DND-41 (cell line): Measurements from ENCODE around the gene LIAS.

Experiments used
- EZH2 ChIP-seq: IDR thresholded peaks from 3 replicates; pipeline ENCODE4 v1.6.1; 2012; ENCODE audit warnings: borderline replicate concordance, low read depth, mild to moderate bottlenecking, moderate library complexity, low read length, inconsistent platforms; ENCODE audit not compliant: severe bottlenecking
- TF ChIP-seq, protein P1 (sequence below): IDR thresholded peaks from 2 replicates; pipeline ENCODE4 v1.5.1; 2012; ENCODE audit warnings: borderline replicate concordance, low read length, moderate library complexity, mild to moderate bottlenecking; ENCODE audit not compliant: poor library complexity, severe bottlenecking; ENCODE audit errors: extremely low read depth

GRCh38 chr4:39426728-39427127 is 32.1 kb upstream of the LIAS start:
- TF ChIP-seq, protein P1, sequence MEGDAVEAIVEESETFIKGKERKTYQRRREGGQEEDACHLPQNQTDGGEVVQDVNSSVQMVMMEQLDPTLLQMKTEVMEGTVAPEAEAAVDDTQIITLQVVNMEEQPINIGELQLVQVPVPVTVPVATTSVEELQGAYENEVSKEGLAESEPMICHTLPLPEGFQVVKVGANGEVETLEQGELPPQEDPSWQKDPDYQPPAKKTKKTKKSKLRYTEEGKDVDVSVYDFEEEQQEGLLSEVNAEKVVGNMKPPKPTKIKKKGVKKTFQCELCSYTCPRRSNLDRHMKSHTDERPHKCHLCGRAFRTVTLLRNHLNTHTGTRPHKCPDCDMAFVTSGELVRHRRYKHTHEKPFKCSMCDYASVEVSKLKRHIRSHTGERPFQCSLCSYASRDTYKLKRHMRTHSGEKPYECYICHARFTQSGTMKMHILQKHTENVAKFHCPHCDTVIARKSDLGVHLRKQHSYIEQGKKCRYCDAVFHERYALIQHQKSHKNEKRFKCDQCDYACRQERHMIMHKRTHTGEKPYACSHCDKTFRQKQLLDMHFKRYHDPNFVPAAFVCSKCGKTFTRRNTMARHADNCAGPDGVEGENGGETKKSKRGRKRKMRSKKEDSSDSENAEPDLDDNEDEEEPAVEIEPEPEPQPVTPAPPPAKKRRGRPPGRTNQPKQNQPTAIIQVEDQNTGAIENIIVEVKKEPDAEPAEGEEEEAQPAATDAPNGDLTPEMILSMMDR, result no peak
- no peak for TF ChIP-seq EZH2
